Activated naive CD8-positive, alpha-beta T cell treated with anti-CD3 and anti-CD28 coated beads, Interleukin-2, amount 10 ng/mL, durations not matched to agents 7 days and 5 days (primary cell): ENCODE measurements around the gene ATRIP. TPM values are rescaled to one million over a fixed set of nuclear protein-coding genes. Genes with fewer than 3 reads are reported as not detected.

ENCODE experiments used
- ATAC-seq: fragments of 150-1000 bp; cut with Tn5 transposase; one replicate; pipeline ENCODE4 v1.10.0; 2021; ENCODE audit warnings: low read depth, moderate library complexity
- POLR2A ChIA-PET: fragments of 350-600 bp; sonication (Branson Sonifier 250); formaldehyde crosslinking; loops from one replicate; lab custom pipeline; 2021; ENCODE audit warnings: antibody characterized with exemption; lab: Charles Lee
- DNase-seq: peaks from one replicate; pipeline ENCODE4 v3.0.0; 2021
- H3K27ac Mint-ChIP-seq: one replicate; pipeline ENCODE4 v1.8.0; 2022; ENCODE audit warnings: mild to moderate bottlenecking, mixed read lengths
- H3K27me3 Mint-ChIP-seq: one replicate; pipeline ENCODE4 v1.8.0; 2022; ENCODE audit warnings: mild to moderate bottlenecking, moderate library complexity, mixed read lengths
- H3K36me3 Mint-ChIP-seq: one replicate; pipeline ENCODE4 v1.8.0; 2021; ENCODE audit warnings: mild to moderate bottlenecking, mixed read lengths
- H3K4me1 Mint-ChIP-seq: one replicate; pipeline ENCODE4 v1.8.0; 2021; ENCODE audit warnings: mixed read lengths
- H3K4me3 Mint-ChIP-seq: one replicate; pipeline ENCODE4 v1.8.0; 2022; ENCODE audit warnings: mild to moderate bottlenecking, moderate library complexity, mixed read lengths
- H3K9me3 Mint-ChIP-seq: one replicate; pipeline ENCODE4 v1.8.0; 2021; ENCODE audit warnings: mixed read lengths
- total RNA-seq, 2 experiments: library from RNA; stranded (reverse); gene quantifications; one replicate each; pipeline ENCODE4 v1.2.3, GENCODE V29; 2021

Gene ATRIP
- total RNA-seq, 2 experiments from 2014 or later, result 17.0 to 19.9 TPM

GRCh38 chr3:48413611-48414010 is 32.9 kb upstream of the ATRIP start:
- no peaks in the 10 kb centered on the region for H3K4me1 Mint-ChIP-seq
- no peaks in the 10 kb centered on the region for H3K9me3 Mint-ChIP-seq
- DNase-seq (no peak), ATAC-seq (no peak)
- no peaks in the 10 kb centered on the region for H3K36me3 Mint-ChIP-seq
- no peaks in the 10 kb centered on the region for H3K27me3 Mint-ChIP-seq
- H3K27ac Mint-ChIP-seq, result no peak overlapping the region
- H3K4me3 Mint-ChIP-seq, result no peak overlapping the region
- POLR2A ChIA-PET, result no interaction called here

GRCh38 chr3:48414376-48415250 is 31.9 kb upstream of the ATRIP start:
- no peaks in the 10 kb centered on the region for H3K4me1 Mint-ChIP-seq
- no peaks in the 10 kb centered on the region for H3K36me3 Mint-ChIP-seq
- no peak overlapping the region for H3K27ac Mint-ChIP-seq
- DNase-seq, result no peak
- no peaks in the 10 kb centered on the region for H3K9me3 Mint-ChIP-seq
- POLR2A ChIA-PET, result no interaction called here
- H3K27me3 Mint-ChIP-seq, result no peaks in the 10 kb centered on the region
- no peak overlapping the region for H3K4me3 Mint-ChIP-seq
- no peak for ATAC-seq

GRCh38 chr3:48415251-48415953 is 31.1 kb upstream of the ATRIP start:
- ATAC-seq (no peak), DNase-seq (no peak)
- H3K36me3 Mint-ChIP-seq, result no peaks in the 10 kb centered on the region
- POLR2A ChIA-PET, result no interaction called here
- H3K27ac Mint-ChIP-seq, result no peak overlapping the region
- no peaks in the 10 kb centered on the region for H3K27me3 Mint-ChIP-seq
- H3K9me3 Mint-ChIP-seq, result no peaks in the 10 kb centered on the region
- no peak overlapping the region for H3K4me3 Mint-ChIP-seq
- H3K4me1 Mint-ChIP-seq, result no peaks in the 10 kb centered on the region

- Mint-ChIP-seq H3K27ac (no peak overlapping the region), H3K9me3 (no peaks in the 10 kb centered on the region), H3K27me3 (no peaks in the 10 kb centered on the region), H3K36me3 (no peaks in the 10 kb centered on the region), H3K4me3 (no peak overlapping the region), H3K4me1 (no peaks in the 10 kb centered on the region)
- no peak for ATAC-seq
- POLR2A ChIA-PET, result no interaction called here
- DNase-seq, result no peak
Measured at GRCh38 chr3:48416091-48416505, 30.4 kb upstream of the ATRIP start.

GRCh38 chr3:48416546-48416945 is 30.0 kb upstream of the ATRIP start:
- POLR2A ChIA-PET, result no interaction called here
- Mint-ChIP-seq H3K4me3 (no peak overlapping the region), H3K36me3 (no peaks in the 10 kb centered on the region), H3K27me3 (no peaks in the 10 kb centered on the region), H3K27ac (no peak overlapping the region), H3K4me1 (no peaks in the 10 kb centered on the region), H3K9me3 (no peaks in the 10 kb centered on the region)
- no peak for DNase-seq
- ATAC-seq, result no peak

GRCh38 chr3:48417529-48418108 is 28.9 kb upstream of the ATRIP start:
- H3K27ac Mint-ChIP-seq, result no peak overlapping the region
- H3K27me3 Mint-ChIP-seq, result no peaks in the 10 kb centered on the region
- H3K36me3 Mint-ChIP-seq, result no peaks in the 10 kb centered on the region
- ATAC-seq, result no peak
- POLR2A ChIA-PET, result no interaction called here
- DNase-seq, result no peak
- H3K9me3 Mint-ChIP-seq, result no peaks in the 10 kb centered on the region
- no peak overlapping the region for H3K4me3 Mint-ChIP-seq
- peaks cover 3% of the 10 kb centered on the region for H3K4me1 Mint-ChIP-seq

- POLR2A ChIA-PET, result interaction anchor here (1.1 kb wide), 1 partner anchor 22 kb away, joined by 3 read pairs; the partner anchor contains the start of gene CCDC51
- no peak for ATAC-seq
- Mint-ChIP-seq H3K4me1 (peaks cover 3% of the 10 kb centered on the region), H3K9me3 (no peaks in the 10 kb centered on the region), H3K27me3 (no peaks in the 10 kb centered on the region), H3K36me3 (no peaks in the 10 kb centered on the region), H3K27ac (no peak overlapping the region), H3K4me3 (no peak overlapping the region)
- no peak for DNase-seq
Measured at GRCh38 chr3:48418140-48418539, 28.4 kb upstream of the ATRIP start.

GRCh38 chr3:48418651-48419050 is 27.9 kb upstream of the ATRIP start:
- H3K9me3 Mint-ChIP-seq, result no peaks in the 10 kb centered on the region
- H3K27ac Mint-ChIP-seq, result no peak overlapping the region
- no peaks in the 10 kb centered on the region for H3K27me3 Mint-ChIP-seq
- no peak for DNase-seq
- POLR2A ChIA-PET, result interaction anchor here (1.1 kb wide), 1 partner anchor 21 kb away, joined by 3 read pairs; the partner anchor contains the start of gene CCDC51
- no peaks in the 10 kb centered on the region for H3K36me3 Mint-ChIP-seq
- no peak for ATAC-seq
- H3K4me3 Mint-ChIP-seq, result no peak overlapping the region
- H3K4me1 Mint-ChIP-seq, result peaks cover 3% of the 10 kb centered on the region

GRCh38 chr3:48419149-48419548 is 27.4 kb upstream of the ATRIP start:
- DNase-seq (no peak), ATAC-seq (no peak)
- Mint-ChIP-seq H3K4me3 (no peak overlapping the region), H3K27ac (no peak overlapping the region), H3K27me3 (no peaks in the 10 kb centered on the region), H3K9me3 (no peaks in the 10 kb centered on the region), H3K36me3 (no peaks in the 10 kb centered on the region), H3K4me1 (peaks cover 3% of the 10 kb centered on the region)
- POLR2A ChIA-PET, result interaction anchor here (1.1 kb wide), 1 partner anchor 21 kb away, joined by 3 read pairs; the partner anchor contains the start of gene CCDC51

- Mint-ChIP-seq H3K9me3 (no peaks in the 10 kb centered on the region), H3K4me1 (peaks cover 3% of the 10 kb centered on the region), H3K4me3 (no peak overlapping the region), H3K36me3 (no peaks in the 10 kb centered on the region), H3K27me3 (no peaks in the 10 kb centered on the region), H3K27ac (no peak overlapping the region)
- DNase-seq (no peak), ATAC-seq (no peak)
- POLR2A ChIA-PET, result no interaction called here
Measured at GRCh38 chr3:48419597-48419996, 26.9 kb upstream of the ATRIP start.

GRCh38 chr3:48420561-48420960 is 26.0 kb upstream of the ATRIP start:
- peaks cover 3% of the 10 kb centered on the region for H3K4me1 Mint-ChIP-seq
- POLR2A ChIA-PET, result no interaction called here
- no peak overlapping the region for H3K27ac Mint-ChIP-seq

GRCh38 chr3:48422272-48422671 is 24.3 kb upstream of the ATRIP start:
- Mint-ChIP-seq H3K4me3 (no peak overlapping the region), H3K4me1 (peaks cover 3% of the 10 kb centered on the region), H3K27ac (no peak overlapping the region), H3K9me3 (no peaks in the 10 kb centered on the region), H3K36me3 (no peaks in the 10 kb centered on the region), H3K27me3 (peaks cover 5% of the 10 kb centered on the region)
- POLR2A ChIA-PET, result no interaction called here
- DNase-seq, result no peak
- peak; percentile 28 for ATAC-seq

More at GRCh38 chr3:48420561-48420960, 26.0 kb upstream of the ATRIP start:
- Mint-ChIP-seq H3K4me3 (no peak overlapping the region), H3K9me3 (no peaks in the 10 kb centered on the region), H3K27me3 (no peaks in the 10 kb centered on the region), H3K36me3 (no peaks in the 10 kb centered on the region)
- ATAC-seq (no peak), DNase-seq (no peak)

- ATAC-seq (no peak), DNase-seq (no peak)
- Mint-ChIP-seq H3K27ac (no peak overlapping the region), H3K4me1 (peaks cover 3% of the 10 kb centered on the region), H3K4me3 (no peak overlapping the region), H3K9me3 (no peaks in the 10 kb centered on the region), H3K27me3 (peaks cover 8% of the 10 kb centered on the region), H3K36me3 (no peaks in the 10 kb centered on the region)
- POLR2A ChIA-PET, result interaction anchor here (1.0 kb wide), 1 partner anchor 46 kb away, joined by 3 read pairs; no protein-coding TSS in a partner anchor
Measured at GRCh38 chr3:48422681-48423080, 23.9 kb upstream of the ATRIP start.
